Smooth muscle cell (in vitro differentiated cells): Measurements from ENCODE around the gene PDE4D. TPM values are rescaled to one million over a fixed set of nuclear protein-coding genes. Genes with fewer than 3 reads are reported as not detected.

Experiments used
- DNase-seq: peaks from one replicate; lab custom pipeline; 2025; ENCODE audit not compliant: unreplicated experiment; lab: John Stamatoyannopoulos, UW
- H2AFZ ChIP-seq: fragments of 200-600 bp; sonication (generic); 2 replicates; pipeline ENCODE4 v1.6.0; 2016; ENCODE audit warnings: antibody characterized with exemption, low read depth, mild to moderate bottlenecking
- H3F3A ChIP-seq: fragments of 200-600 bp; sonication (generic); 2 replicates; pipeline ENCODE4 v1.6.0; 2017; ENCODE audit warnings: antibody characterized with exemption, low read depth
- H3K27ac ChIP-seq: fragments of 200-600 bp; sonication (generic); 2 replicates; pipeline ENCODE4 v1.5.1; 2016; ENCODE audit warnings: low read depth, mild to moderate bottlenecking
- H3K27me3 ChIP-seq: fragments of 200-600 bp; sonication (generic); 2 replicates; pipeline ENCODE4 v1.6.1; 2016; ENCODE audit warnings: low read depth, mild to moderate bottlenecking
- H3K36me3 ChIP-seq: fragments of 200-600 bp; sonication (generic); 2 replicates; pipeline ENCODE4 v1.5.1; 2016; ENCODE audit warnings: low read depth
- H3K4me1 ChIP-seq: fragments of 200-600 bp; sonication (generic); 2 replicates; pipeline ENCODE4 v1.5.1; 2016; ENCODE audit warnings: low read depth
- H3K4me2 ChIP-seq: fragments of 200-600 bp; sonication (generic); 2 replicates; pipeline ENCODE4 v1.6.0; 2016; ENCODE audit warnings: mild to moderate bottlenecking
- H3K4me3 ChIP-seq: fragments of 200-600 bp; sonication (generic); 2 replicates; pipeline ENCODE4 v1.5.1; 2016; ENCODE audit warnings: mild to moderate bottlenecking
- H3K79me2 ChIP-seq: fragments of 200-600 bp; sonication (generic); 2 replicates; pipeline ENCODE4 v1.6.0; 2016; ENCODE audit warnings: low read depth, mild to moderate bottlenecking
- H3K9ac ChIP-seq: fragments of 200-600 bp; sonication (generic); 2 replicates; pipeline ENCODE4 v1.6.0; 2016; ENCODE audit warnings: low read depth
- H3K9me3 ChIP-seq: fragments of 200-600 bp; sonication (generic); replicated peaks from 2 replicates; pipeline ENCODE4 v1.5.1; 2016; ENCODE audit warnings: low read depth
- H4K20me1 ChIP-seq: fragments of 200-600 bp; sonication (generic); 2 replicates; pipeline ENCODE4 v1.6.0; 2016; ENCODE audit warnings: low read depth
- CTCF ChIP-seq: fragments of 200-600 bp; sonication (generic); IDR thresholded peaks from 2 replicates; pipeline ENCODE4 v1.5.1; 2017; ENCODE audit warnings: borderline replicate concordance, mild to moderate bottlenecking, antibody characterized with exemption; ENCODE audit not compliant: insufficient read depth, poor library complexity, severe bottlenecking
- WGBS: methylation state at CpG from one replicate; pipeline ENCODE4 v1.1.7; 2016; ENCODE audit warnings: low lambda C conversion rate; 5-methylcytosine and 5-hydroxymethylcytosine counted together
- polyA plus RNA-seq: library from polyadenylated mRNA; unstranded; fragments of >200 nt; fragmentation: Nextera tagmentation; extraction: Ambion mirVana; gene quantifications from 2 replicates; pipeline ENCODE4 v1.2.1, GENCODE V29; 2016
- total RNA-seq: library from RNA; depleted of rRNA; stranded (reverse); fragments of >200 nt; gene quantifications from 2 replicates; pipeline ENCODE4 v1.2.3, GENCODE V29; 2014

Gene PDE4D
- total and polyA plus RNA-seq, 2 experiments from 2014 or later = 16.4 to 61.0 TPM

- H3K4me1 ChIP-seq = peaks cover 20% of the 10 kb centered on the region
- no peaks in the 10 kb centered on the region for H3K27me3 ChIP-seq
- H3K9ac ChIP-seq = peak overlapping the region; percentile 71
- TF ChIP-seq CTCF = no peak
- peak overlapping the region; percentile 84 for H3K4me2 ChIP-seq
- peak overlapping the region; percentile 83 for H3K4me3 ChIP-seq
- peak overlapping the region; percentile 65 for H2AFZ ChIP-seq
- peaks cover 16% of the 10 kb centered on the region for H3F3A ChIP-seq
- WGBS = under 1% methylated on average over 73 of the region's 87 CpGs
- H4K20me1 ChIP-seq = no peaks in the 10 kb centered on the region
- DNase-seq = peak; percentile 50
- H3K9me3 ChIP-seq = no peaks in the 10 kb centered on the region
- H3K27ac ChIP-seq = peak overlapping the region; percentile 94
- no peaks in the 10 kb centered on the region for H3K36me3 ChIP-seq
- peaks cover 45% of the 10 kb centered on the region for H3K79me2 ChIP-seq
Observed at GRCh38 chr5:59039296-59040023, 854.1 kb downstream of the PDE4D start.

- DNase-seq = peak; percentile 42
Observed at GRCh38 chr5:59038798-59039295, 854.7 kb downstream of the PDE4D start.

GRCh38 chr5:59037941-59038797, 855.4 kb downstream of the PDE4D start:
- Histone ChIP-seq H3K79me2 (peaks cover 58% of the 10 kb centered on the region), H3K4me1 (peaks cover 25% of the 10 kb centered on the region), H2AFZ (no peak overlapping the region), H3K9ac (peak overlapping the region; percentile 71), H3K9me3 (no peaks in the 10 kb centered on the region), H3K27me3 (no peaks in the 10 kb centered on the region), H3K36me3 (no peaks in the 10 kb centered on the region), H3K27ac (peak overlapping the region; percentile 94), H3K4me2 (peak overlapping the region; percentile 84), H3F3A (peaks cover 16% of the 10 kb centered on the region), H3K4me3 (peak overlapping the region; percentile 83), H4K20me1 (no peaks in the 10 kb centered on the region)
- TF ChIP-seq CTCF = no peak
- WGBS = 28% methylated on average over 10 of the region's 10 CpGs
- DNase-seq = no peak

More at GRCh38 chr5:59038798-59039295, 854.7 kb downstream of the PDE4D start:
- Histone ChIP-seq H3K4me3 (peak overlapping the region; percentile 83), H3K79me2 (peaks cover 51% of the 10 kb centered on the region), H3K9ac (peak overlapping the region; percentile 71), H3K27ac (peak overlapping the region; percentile 94), H3K27me3 (no peaks in the 10 kb centered on the region), H3K4me1 (peaks cover 25% of the 10 kb centered on the region), H3K4me2 (peak overlapping the region; percentile 84), H3F3A (peaks cover 16% of the 10 kb centered on the region), H2AFZ (peak overlapping the region; percentile 65), H3K9me3 (no peaks in the 10 kb centered on the region), H3K36me3 (no peaks in the 10 kb centered on the region), H4K20me1 (no peaks in the 10 kb centered on the region)
- WGBS = 1% methylated on average over 33 of the region's 35 CpGs
- no peak for TF ChIP-seq CTCF
